Calu3 (cell line): Measurements from ENCODE around the gene RRP1. TPM values are rescaled to one million over a fixed set of nuclear protein-coding genes. Genes with fewer than 3 reads are reported as not detected.
"Not testable (repeated sequence)": the region's sequence is repeated elsewhere in the genome, so short reads cannot be mapped to it uniquely, and the experiment has no call there.

Experiments used
- BruUV-seq: library from RNA; stranded (reverse); fragments of 400-500 nt; replicated peaks from 2 replicates; lab custom pipeline; 2021; lab: Mats Ljungman, UMichigan
- CTCF ChIA-PET: fragments of 300-600 bp; sonication (Branson Sonifier 250); formaldehyde crosslinking; loops from one replicate; lab custom pipeline; 2022; ENCODE audit warnings: antibody characterized with exemption; lab: Charles Lee
- DNase-seq: peaks from one replicate; pipeline ENCODE4 v3.0.0; 2022
- H3K27ac Mint-ChIP-seq: one replicate; pipeline ENCODE4 v1.8.0; 2022; ENCODE audit warnings: mixed read lengths; ENCODE audit not compliant: unreplicated experiment
- H3K27me3 Mint-ChIP-seq: one replicate; pipeline ENCODE4 v1.8.0; 2022; ENCODE audit warnings: mixed read lengths; ENCODE audit not compliant: unreplicated experiment
- H3K36me3 Mint-ChIP-seq: one replicate; pipeline ENCODE4 v1.8.0; 2022; ENCODE audit warnings: mild to moderate bottlenecking, moderate library complexity, mixed read lengths; ENCODE audit not compliant: insufficient read depth, unreplicated experiment
- H3K4me1 Mint-ChIP-seq: one replicate; pipeline ENCODE4 v1.8.0; 2022; ENCODE audit warnings: mild to moderate bottlenecking, low read depth, mixed read lengths; ENCODE audit not compliant: unreplicated experiment
- H3K4me3 Mint-ChIP-seq: one replicate; pipeline ENCODE4 v1.8.0; 2022; ENCODE audit warnings: mild to moderate bottlenecking, low read depth, moderate library complexity, mixed read lengths; ENCODE audit not compliant: unreplicated experiment
- H3K9me3 Mint-ChIP-seq: one replicate; pipeline ENCODE4 v1.8.0; 2022; ENCODE audit warnings: low read depth, mixed read lengths; ENCODE audit not compliant: unreplicated experiment
- CTCF ChIP-seq: fragments of 200-600 bp; IDR thresholded peaks from one replicate; pipeline ENCODE4 v1.8.0; 2022; ENCODE audit warnings: antibody characterized with exemption; ENCODE audit not compliant: unreplicated experiment
- intact Hi-C: fragments of 100-400 bp; cut with micrococcal nuclease; formaldehyde crosslinking; loops from one replicate; pipeline ENCODE4 v1.10.0; 2022; ENCODE audit not compliant: unreplicated experiment
- total RNA-seq: library from RNA; stranded (reverse); gene quantifications from 2 replicates; pipeline ENCODE4 v1.2.3, GENCODE V29; 2022

RRP1 gene
- total RNA-seq, 1 experiment from 2014 or later = 37.2 TPM

- Mint-ChIP-seq H3K36me3 (no peaks in the 10 kb centered on the region), H3K27ac (no peak overlapping the region), H3K4me3 (no peak overlapping the region), H3K9me3 (no peaks in the 10 kb centered on the region), H3K4me1 (peaks cover 4% of the 10 kb centered on the region), H3K27me3 (no peaks in the 10 kb centered on the region)
- intact Hi-C loops = no loop called here
- no peak for DNase-seq
- no peak for TF ChIP-seq CTCF
- no TSS peak for BruUV-seq
- CTCF ChIA-PET = no interaction called here
These were observed 30.4 kb downstream of the RRP1 start for GRCh38 chr21:43819511-43820405.

- Mint-ChIP-seq H3K4me1 (no peaks in the 10 kb centered on the region), H3K4me3 (no peak overlapping the region), H3K27me3 (no peaks in the 10 kb centered on the region), H3K9me3 (no peaks in the 10 kb centered on the region), H3K27ac (no peak overlapping the region), H3K36me3 (no peaks in the 10 kb centered on the region)
- DNase-seq = no peak
- BruUV-seq = no TSS peak
- intact Hi-C loops = no loop called here
- CTCF ChIA-PET = no interaction called here
- TF ChIP-seq CTCF = no peak
These were observed 31.1 kb downstream of the RRP1 start for GRCh38 chr21:43820466-43820865.

GRCh38 chr21:43822166-43822565, 32.8 kb downstream of the RRP1 start:
- intact Hi-C loops, H3K9me3 Mint-ChIP-seq, BruUV-seq, H3K27ac Mint-ChIP-seq, DNase-seq, H3K4me1 Mint-ChIP-seq, H3K4me3 Mint-ChIP-seq, CTCF ChIA-PET, H3K36me3 Mint-ChIP-seq: not testable (repeated sequence)
- peaks cover 11% of the 10 kb centered on the region for H3K27me3 Mint-ChIP-seq

- BruUV-seq, CTCF ChIA-PET, intact Hi-C loops, H3K27ac Mint-ChIP-seq, DNase-seq, H3K4me1 Mint-ChIP-seq, H3K9me3 Mint-ChIP-seq, H3K4me3 Mint-ChIP-seq, H3K36me3 Mint-ChIP-seq: not testable (repeated sequence)
- peaks cover 11% of the 10 kb centered on the region for H3K27me3 Mint-ChIP-seq
These were observed 33.4 kb downstream of the RRP1 start for GRCh38 chr21:43822741-43823140.

- no TSS peak for BruUV-seq
- no peak for TF ChIP-seq CTCF
- Mint-ChIP-seq H3K9me3 (no peaks in the 10 kb centered on the region), H3K4me1 (no peaks in the 10 kb centered on the region), H3K27ac (no peak overlapping the region), H3K4me3 (no peak overlapping the region), H3K36me3 (peaks cover 6% of the 10 kb centered on the region), H3K27me3 (peaks cover 23% of the 10 kb centered on the region)
- DNase-seq = no peak
- CTCF ChIA-PET = interaction anchor here (1.1 kb wide), 1 partner anchor 33 kb away, joined by 4 read pairs; no protein-coding TSS in a partner anchor
- intact Hi-C loops = no loop called here
These were observed 35.2 kb downstream of the RRP1 start for GRCh38 chr21:43824333-43825241.
